Measurements from ENCODE around the gene KCNH2. TPM values are rescaled to one million over a fixed set of nuclear protein-coding genes. Genes with fewer than 3 reads are reported as not detected.
A peak's percentile ranks its signal among the peaks of the same experiment; 100 is the strongest.

The KCNH2 gene
- total and polyA plus RNA-seq, 11 donors, result 58.1 to 185 (median 104) TPM

DNA sequence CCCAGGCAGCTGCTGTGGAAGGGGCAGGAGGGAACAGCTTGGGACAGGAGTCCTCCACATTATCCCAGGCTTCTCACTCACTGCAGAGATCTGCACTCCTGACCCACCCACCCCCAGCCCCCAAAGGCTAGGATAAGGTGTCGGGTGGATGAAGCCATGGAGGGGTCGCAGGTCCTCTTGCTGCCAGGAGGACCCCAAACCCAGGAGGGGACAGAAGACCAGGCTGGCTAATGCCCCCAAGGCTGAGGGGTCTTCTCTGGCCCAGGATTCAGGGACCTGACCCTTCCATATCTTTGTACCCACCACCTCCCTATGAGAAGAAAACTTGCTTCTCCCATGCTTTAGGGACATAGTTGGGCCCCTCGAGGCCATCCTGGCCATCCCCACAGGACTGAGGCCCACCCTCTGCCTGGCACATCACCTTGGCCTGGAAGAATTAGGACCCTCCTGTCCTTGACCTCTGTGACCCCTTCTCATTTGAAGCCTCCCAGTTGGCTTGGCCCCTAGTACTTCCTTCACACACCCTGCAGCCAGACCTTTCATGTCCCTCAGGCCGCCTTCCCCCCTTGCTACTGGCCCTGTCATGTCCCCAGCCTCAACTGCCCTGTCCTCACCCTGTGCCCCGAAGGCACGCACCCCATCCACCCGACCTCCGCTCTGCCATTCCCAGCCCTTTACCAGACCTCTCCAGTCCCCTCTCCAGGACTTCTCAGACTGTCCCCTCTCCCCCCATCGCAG, 21.6 kb downstream of the KCNH2 start:
- ATAC-seq (no peak), DNase-seq (peak in 2 of 5 donors; percentile 23 to 52)
- Histone ChIP-seq H3K27ac (peak overlapping the region in 11 of 12 donors; percentile 47 to 92 (median 80)), H3K4me1 (peaks cover 0 to 87% (median 24%) of the 10 kb centered on the region in 12 donors), H3K9me3 (no peaks in the 10 kb centered on the region), H3K36me3 (peaks cover 0 to under 1% (median 0%) of the 10 kb centered on the region in 9 donors), H3K4me3 (no peak overlapping the region), H3K27me3 (peaks cover 0 to 46% (median 5%) of the 10 kb centered on the region in 9 donors)
- TF ChIP-seq CTCF (IDR thresholded peaks at IDR 0.05) (no peak), POLR2A (IDR thresholded peaks at IDR 0.05) (no peak)
- WGBS, 4 donors, result 82 to 88% (median 84%) methylated on average over 7 to 9 of the region's 9 CpGs
- intact Hi-C loops (cut with DNase I), result loop anchor here in 5 of 10 donors (1.0 to 10.0 kb wide), 3 partner anchors 52 to 54 kb away; no protein-coding TSS in a partner anchor

GRCh38 chr7:150955519-150956394, 22.4 kb downstream of the KCNH2 start:
- peak; percentile 58 to 86 (median 78) for DNase-seq
- WGBS, 4 donors, result 16 to 43% (median 29%) methylated on average over 9 to 38 of the region's 38 CpGs
- H3K4me3 ChIP-seq, result peak overlapping the region in 3 of 12 donors; percentile 1 to 17 (median 7)
- peaks cover 0 to 46% (median 5%) of the 10 kb centered on the region in 9 donors for H3K27me3 ChIP-seq
- intact Hi-C loops (cut with DNase I), result loop anchor here in 5 of 10 donors (1.0 to 10.0 kb wide), 3 partner anchors 51 to 53 kb away; no protein-coding TSS in a partner anchor
- peaks cover 0 to 9% (median 0%) of the 10 kb centered on the region in 9 donors for H3K36me3 ChIP-seq
- TF ChIP-seq CTCF (IDR thresholded peaks at IDR 0.05) (no peak), POLR2A (IDR thresholded peaks at IDR 0.05) (no peak)
- peak overlapping the region in 11 of 12 donors; percentile 58 to 92 (median 80) for H3K27ac ChIP-seq
- peaks cover 0 to 79% (median 23%) of the 10 kb centered on the region in 12 donors for H3K4me1 ChIP-seq
- ATAC-seq, result peak; percentile 12 to 62 (median 56)
- H3K9me3 ChIP-seq, result no peaks in the 10 kb centered on the region

DNA sequence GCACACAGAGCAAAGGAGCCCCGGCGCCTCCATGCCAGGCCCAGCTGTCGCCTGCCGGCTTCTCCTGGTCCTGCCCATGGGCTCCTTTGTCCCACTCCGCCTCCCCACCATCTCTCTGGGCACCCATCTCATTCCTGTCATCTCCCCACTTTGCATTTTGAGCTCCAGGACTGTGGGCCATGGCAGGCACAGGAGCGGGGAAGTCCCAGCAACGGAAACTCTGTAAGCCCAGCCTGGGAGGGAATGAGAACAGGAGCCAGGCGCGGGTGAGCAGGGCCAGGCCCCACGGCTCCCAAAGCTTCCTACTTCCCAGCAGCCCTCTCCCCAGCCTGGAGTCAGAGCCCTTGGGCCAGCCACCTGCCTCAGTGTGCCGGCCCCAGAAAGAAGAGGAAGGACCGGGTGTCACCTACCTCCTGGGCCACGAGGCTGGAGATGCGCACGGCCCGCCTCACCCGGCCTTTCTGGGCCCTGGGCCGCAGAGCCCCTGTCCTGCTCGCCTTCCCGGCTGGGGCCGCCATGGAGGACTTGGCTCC, 23.1 kb downstream of the KCNH2 start:
- intact Hi-C loops (cut with DNase I), result loop anchor here in 4 of 10 donors (5.0 to 10.0 kb wide), 2 partner anchors 50 to 53 kb away; no protein-coding TSS in a partner anchor
- Histone ChIP-seq H3K4me1 (peaks cover 0 to 76% (median 23%) of the 10 kb centered on the region in 12 donors), H3K9me3 (no peaks in the 10 kb centered on the region), H3K4me3 (peak overlapping the region in 3 of 12 donors; percentile 1 to 17 (median 7)), H3K27ac (peak overlapping the region in 11 of 12 donors; percentile 58 to 92 (median 80)), H3K36me3 (peaks cover 0 to 11% (median 0%) of the 10 kb centered on the region in 9 donors), H3K27me3 (peaks cover 0 to 42% (median 5%) of the 10 kb centered on the region in 9 donors)
- TF ChIP-seq CTCF (IDR thresholded peaks at IDR 0.05) (no peak), POLR2A (IDR thresholded peaks at IDR 0.05) (no peak)
- WGBS, 4 donors, result 52 to 58% (median 57%) methylated on average over 14 to 21 of the region's 21 CpGs
- DNase-seq (peak in 2 of 5 donors; percentile 28 to 60), ATAC-seq (peak in 1 of 4 donors; percentile 0)
